Mesothelial cell of epicardium (in vitro differentiated cells): ENCODE measurements around the gene MAGI1. TPM values are rescaled to one million over a fixed set of nuclear protein-coding genes. Genes with fewer than 3 reads are reported as not detected.

Experiments
- DNase-seq, 2 experiments: peaks; one replicate each; pipeline ENCODE4 v3.0.0; 2021; ENCODE audit warnings: low spot score in 2 of 2; ENCODE audit not compliant: unreplicated experiment in 2 of 2
- H3K27ac Mint-ChIP-seq: 2 replicates; pipeline ENCODE4 v1.8.0; 2021; ENCODE audit warnings: mixed read lengths
- H3K27me3 Mint-ChIP-seq: 2 replicates; pipeline ENCODE4 v1.8.0; 2021; ENCODE audit warnings: low read depth, mixed read lengths
- H3K36me3 Mint-ChIP-seq: 2 replicates; pipeline ENCODE4 v1.8.0; 2021; ENCODE audit warnings: mixed read lengths
- H3K4me1 Mint-ChIP-seq: 2 replicates; pipeline ENCODE4 v1.8.0; 2021; ENCODE audit warnings: mixed read lengths
- H3K4me3 Mint-ChIP-seq: 2 replicates; pipeline ENCODE4 v1.8.0; 2021; ENCODE audit warnings: mild to moderate bottlenecking, moderate library complexity, mixed read lengths
- H3K9me3 Mint-ChIP-seq: 2 replicates; pipeline ENCODE4 v1.8.0; 2021; ENCODE audit warnings: mixed read lengths
- CTCF ChIP-seq: fragments of 200-600 bp; sonication (generic); IDR thresholded peaks from one replicate; pipeline ENCODE4 v1.5.0; 2021; ENCODE audit warnings: antibody characterized with exemption; ENCODE audit not compliant: unreplicated experiment
- total RNA-seq: library from RNA; stranded (reverse); gene quantifications from 3 replicates; pipeline ENCODE4 v1.2.1, GENCODE V29; 2021

The MAGI1 gene
- total RNA-seq, 1 donor from 2014 or later, result 65.6 TPM

GRCh38 chr3:66066963-66067617, 28.4 kb upstream of the MAGI1 start:
- no peaks in the 10 kb centered on the region for H3K27me3 Mint-ChIP-seq
- no peak overlapping the region for H3K27ac Mint-ChIP-seq
- peaks cover 5% of the 10 kb centered on the region for H3K9me3 Mint-ChIP-seq
- no peak overlapping the region for H3K4me3 Mint-ChIP-seq
- no peaks in the 10 kb centered on the region for H3K4me1 Mint-ChIP-seq
- no peak for TF ChIP-seq CTCF
- peaks cover 2% of the 10 kb centered on the region for H3K36me3 Mint-ChIP-seq
- DNase-seq, result no peak

DNA sequence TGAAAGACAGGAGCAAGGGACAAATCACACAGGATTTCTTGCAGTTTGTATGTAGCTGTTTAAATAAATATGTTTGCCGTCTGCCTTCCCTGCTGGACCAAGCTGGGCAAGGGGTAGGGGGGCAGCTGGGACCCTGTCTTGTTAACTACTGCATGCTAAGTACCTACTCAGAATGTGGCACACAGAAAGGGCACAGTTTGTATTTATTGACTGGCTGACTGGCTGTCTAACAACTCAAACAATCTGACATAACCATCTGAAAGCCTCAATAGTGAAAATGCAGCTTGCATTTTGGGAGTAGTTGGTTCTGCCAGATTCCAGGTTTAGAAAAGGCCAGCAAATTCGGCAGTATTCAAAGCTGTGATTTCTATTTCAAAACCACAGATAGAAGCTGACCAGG, 16.6 kb upstream of the MAGI1 start:
- no peaks in the 10 kb centered on the region for H3K36me3 Mint-ChIP-seq
- no peak overlapping the region for H3K27ac Mint-ChIP-seq
- no peak overlapping the region for H3K4me3 Mint-ChIP-seq
- peaks cover 5% of the 10 kb centered on the region for H3K9me3 Mint-ChIP-seq
- H3K4me1 Mint-ChIP-seq, result peaks cover 6% of the 10 kb centered on the region
- no peak for DNase-seq
- no peaks in the 10 kb centered on the region for H3K27me3 Mint-ChIP-seq
- TF ChIP-seq CTCF, result no peak

DNA sequence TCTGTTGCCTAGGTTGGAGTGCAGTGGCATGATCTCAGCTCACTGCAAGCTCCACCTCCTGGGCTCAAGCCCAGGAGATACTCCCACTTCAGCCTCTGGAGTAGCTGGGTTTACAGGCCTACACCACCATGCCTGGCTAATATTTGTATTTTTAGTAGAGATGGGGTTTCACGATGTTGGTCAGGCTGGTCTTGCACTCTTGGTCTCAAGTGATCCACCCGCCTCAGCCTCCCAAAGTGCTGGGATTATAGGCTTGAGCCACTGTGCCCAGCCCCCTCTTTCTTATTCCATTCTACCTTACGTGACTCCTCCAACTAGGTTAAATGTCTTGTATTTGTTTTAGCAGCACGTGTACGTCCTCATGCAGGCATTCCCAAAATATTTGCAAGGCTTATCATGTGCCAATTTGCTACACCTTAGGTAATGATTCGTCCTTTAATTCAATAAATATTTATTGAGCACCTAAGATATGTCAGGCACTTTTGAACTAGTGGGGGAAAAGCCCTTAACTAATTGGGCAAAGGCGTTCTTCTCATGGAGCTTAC, 14.9 kb upstream of the MAGI1 start:
- DNase-seq, result no peak
- Mint-ChIP-seq H3K36me3 (no peaks in the 10 kb centered on the region), H3K27ac (no peak overlapping the region), H3K9me3 (peaks cover 5% of the 10 kb centered on the region), H3K4me3 (no peak overlapping the region), H3K4me1 (peaks cover 6% of the 10 kb centered on the region), H3K27me3 (no peaks in the 10 kb centered on the region)
- no peak for TF ChIP-seq CTCF

DNA sequence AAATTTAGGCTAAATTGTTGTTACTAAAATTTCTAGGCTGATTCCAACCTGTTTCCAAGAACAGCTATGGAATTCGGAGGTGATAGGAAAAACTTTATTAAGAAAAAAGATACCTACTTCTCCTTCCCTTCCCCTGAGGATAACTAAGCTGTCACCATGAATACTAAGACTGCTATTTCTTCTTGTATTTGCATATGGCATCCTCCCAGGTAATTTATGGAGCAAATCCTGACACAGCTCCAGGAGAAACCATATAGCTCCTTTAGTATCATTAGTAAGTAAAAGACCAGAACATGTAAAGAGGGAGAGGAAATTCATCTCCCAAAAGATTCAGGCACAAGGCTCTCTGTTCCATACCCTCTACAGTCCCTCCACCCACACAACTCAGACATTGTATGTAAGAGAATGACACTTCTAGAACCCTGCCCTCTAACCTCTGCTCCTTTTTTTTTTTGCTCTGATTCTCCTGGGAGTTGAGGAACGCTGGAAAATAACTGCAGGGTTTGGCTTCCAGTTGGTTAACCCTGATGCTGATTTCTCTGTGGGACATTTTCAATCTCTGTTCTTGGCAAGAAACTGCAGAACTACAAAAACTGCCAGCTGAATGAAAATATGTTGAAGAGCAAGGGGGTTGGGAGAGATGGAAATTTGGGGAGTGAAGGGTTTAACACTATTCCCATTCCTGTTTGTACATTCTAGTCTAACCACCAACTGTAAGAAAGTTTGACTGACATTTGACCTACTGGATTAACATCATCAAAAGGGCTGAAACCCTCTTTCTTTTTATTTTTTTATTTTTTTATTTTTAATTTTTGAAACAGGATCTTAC, 14.2 kb upstream of the MAGI1 start:
- no peak for TF ChIP-seq CTCF
- peaks cover 9% of the 10 kb centered on the region for H3K4me1 Mint-ChIP-seq
- DNase-seq, result no peak
- H3K9me3 Mint-ChIP-seq, result peaks cover 5% of the 10 kb centered on the region
- H3K27me3 Mint-ChIP-seq, result no peaks in the 10 kb centered on the region
- H3K4me3 Mint-ChIP-seq, result no peak overlapping the region
- no peak overlapping the region for H3K27ac Mint-ChIP-seq
- no peaks in the 10 kb centered on the region for H3K36me3 Mint-ChIP-seq

DNA sequence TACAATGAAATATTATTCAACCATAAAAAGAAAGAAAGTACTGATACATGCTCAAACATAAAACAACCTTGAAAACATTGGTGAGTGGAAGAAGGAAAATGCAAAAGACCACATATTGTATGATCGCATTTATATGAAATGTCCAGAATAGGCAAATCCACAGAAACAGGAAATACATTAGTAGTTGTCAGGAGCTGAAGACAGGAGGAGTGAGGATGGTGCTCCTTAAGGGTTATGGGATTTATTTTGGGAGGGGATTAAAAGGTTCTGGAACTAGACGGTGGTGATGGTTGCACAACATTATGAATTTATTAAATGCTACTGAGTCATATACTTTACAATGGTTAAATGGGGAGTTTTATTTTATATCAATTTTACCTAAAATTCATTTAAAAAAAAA, 12.1 kb upstream of the MAGI1 start:
- no peak for DNase-seq
- Mint-ChIP-seq H3K27me3 (no peaks in the 10 kb centered on the region), H3K9me3 (peaks cover 5% of the 10 kb centered on the region), H3K4me1 (peaks cover 16% of the 10 kb centered on the region), H3K27ac (no peak overlapping the region), H3K4me3 (no peak overlapping the region), H3K36me3 (no peaks in the 10 kb centered on the region)
- TF ChIP-seq CTCF, result no peak
